Muscle layer of colon (tissue), 2 donors: Measurements from ENCODE around the gene OSBPL9.
A peak's percentile ranks its signal among the peaks of the same experiment; 100 is the strongest.

Experiments
- H3K27ac ChIP-seq: one replicate; pipeline ENCODE4 v1.7.0; 2013; ENCODE audit warnings: low read depth, mild to moderate bottlenecking, low read length, moderate library complexity
- H3K27me3 ChIP-seq, 2 donors: one replicate each; pipeline ENCODE4 v1.7.0; 2013; ENCODE audit warnings: low read length in 2 of 2, mild to moderate bottlenecking in 2 of 2; ENCODE audit not compliant: insufficient read depth in 2 of 2, control insufficient read depth in 1 of 2
- H3K36me3 ChIP-seq: one replicate; pipeline ENCODE4 v1.7.0; 2013; ENCODE audit warnings: mild to moderate bottlenecking, low read length; ENCODE audit not compliant: insufficient read depth
- H3K4me1 ChIP-seq: one replicate; pipeline ENCODE4 v1.7.0; 2013; ENCODE audit warnings: mild to moderate bottlenecking, low read length; ENCODE audit not compliant: insufficient read depth
- H3K4me3 ChIP-seq, 2 donors: one replicate each; pipeline ENCODE4 v1.7.0; 2013; ENCODE audit warnings: low read length in 2 of 2, low read depth in 1 of 2, mild to moderate bottlenecking in 1 of 2, moderate library complexity in 1 of 2
- H3K9ac ChIP-seq: one replicate; pipeline ENCODE4 v1.7.0; 2013; ENCODE audit warnings: low read length
- H3K9me3 ChIP-seq: one replicate; pipeline ENCODE4 v1.7.0; 2013; ENCODE audit warnings: mild to moderate bottlenecking, low read length
- donor health status: abdominal sarcoma.
- donor health status: Adenocarcinoma of cecum.

Gene OSBPL9

DNA sequence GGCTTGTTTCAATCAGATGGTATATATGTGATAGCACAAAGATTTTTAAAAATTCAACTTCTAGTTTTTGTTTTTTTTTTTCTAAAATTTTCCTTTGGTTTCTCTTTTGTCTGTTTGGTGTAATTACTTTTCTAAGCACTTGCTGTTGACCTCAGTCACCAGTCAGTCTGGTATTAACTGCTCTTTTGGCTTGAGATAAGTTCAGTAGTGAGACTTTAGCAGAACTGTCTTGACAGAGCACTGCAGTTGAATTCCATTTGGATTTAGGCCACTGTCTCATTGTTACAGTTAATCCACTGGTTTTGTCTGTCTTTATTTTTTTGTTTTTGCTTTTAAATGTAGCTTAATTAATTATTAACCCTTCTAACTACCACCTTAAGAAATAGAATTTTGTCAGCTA lies 36.2 kb downstream of the OSBPL9 start:
- H3K9ac ChIP-seq = no peak overlapping the region
- H3K36me3 ChIP-seq = no peaks in the 10 kb centered on the region
- H3K9me3 ChIP-seq = no peaks in the 10 kb centered on the region
- H3K27me3 ChIP-seq = no peaks in the 10 kb centered on the region
- H3K4me1 ChIP-seq = peaks cover 10% of the 10 kb centered on the region
- H3K4me3 ChIP-seq = no peak overlapping the region
- H3K27ac ChIP-seq = no peak overlapping the region

- Histone ChIP-seq H3K36me3 (no peaks in the 10 kb centered on the region), H3K4me3 (no peak overlapping the region), H3K27me3 (no peaks in the 10 kb centered on the region), H3K4me1 (peaks cover 6% of the 10 kb centered on the region), H3K9ac (no peak overlapping the region), H3K27ac (no peak overlapping the region), H3K9me3 (no peaks in the 10 kb centered on the region)
Observed at GRCh38 chr1:51654000-51654399, 37.1 kb downstream of the OSBPL9 start.

GRCh38 chr1:51656374-51656773 lies 39.5 kb downstream of the OSBPL9 start:
- H3K4me3 ChIP-seq = no peak overlapping the region
- no peak overlapping the region for H3K27ac ChIP-seq
- no peak overlapping the region for H3K9ac ChIP-seq
- peaks cover 20% of the 10 kb centered on the region for H3K4me1 ChIP-seq
- no peaks in the 10 kb centered on the region for H3K36me3 ChIP-seq
- no peaks in the 10 kb centered on the region for H3K27me3 ChIP-seq
- H3K9me3 ChIP-seq = no peaks in the 10 kb centered on the region

DNA sequence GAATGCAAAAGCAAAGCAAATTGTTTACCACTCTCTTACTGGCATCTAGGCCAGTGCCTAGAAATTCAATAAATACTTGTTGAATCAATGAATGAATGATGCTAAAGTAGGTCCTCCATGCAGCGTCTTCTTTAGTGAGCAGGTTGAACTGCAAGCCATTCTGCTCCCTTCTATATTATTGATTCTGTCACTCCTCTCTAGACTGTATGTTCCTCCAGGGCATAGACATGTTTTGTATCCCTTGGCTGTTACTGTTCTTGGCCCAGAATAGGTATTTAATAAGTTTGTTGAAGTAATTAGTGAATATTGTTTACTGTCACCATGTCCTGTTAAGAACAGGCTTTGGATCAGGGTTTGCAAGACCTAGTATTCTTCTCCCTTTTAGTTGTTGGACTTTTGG lies 43.7 kb downstream of the OSBPL9 start:
- no peaks in the 10 kb centered on the region for H3K9me3 ChIP-seq
- H3K27me3 ChIP-seq = no peaks in the 10 kb centered on the region
- H3K27ac ChIP-seq = peak overlapping the region; percentile 63
- peaks cover 28% of the 10 kb centered on the region for H3K4me1 ChIP-seq
- H3K36me3 ChIP-seq = no peaks in the 10 kb centered on the region
- no peak overlapping the region for H3K4me3 ChIP-seq
- no peak overlapping the region for H3K9ac ChIP-seq

DNA sequence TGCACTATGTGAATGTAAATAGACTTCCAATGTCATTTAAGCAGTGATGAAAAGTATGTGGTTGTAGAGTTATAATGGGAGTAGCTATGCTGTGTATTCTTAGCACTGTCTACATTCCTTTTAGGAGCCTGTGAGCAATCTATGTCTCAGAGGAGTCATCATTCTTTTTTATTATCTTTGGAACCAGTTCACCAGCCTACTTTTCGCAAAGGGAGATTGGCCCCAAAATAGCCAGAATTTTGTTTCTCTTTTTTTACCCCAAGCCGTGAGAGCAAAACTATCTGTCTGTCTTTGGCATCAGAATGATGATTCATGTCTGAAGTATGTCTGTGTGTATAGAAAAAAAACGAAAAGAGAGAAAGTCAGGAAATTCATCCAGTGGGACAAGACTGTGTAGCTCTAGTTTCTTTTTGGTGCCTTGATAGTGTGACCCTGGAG lies 44.2 kb downstream of the OSBPL9 start:
- no peaks in the 10 kb centered on the region for H3K9me3 ChIP-seq
- H3K4me3 ChIP-seq = peak overlapping the region in 1 of 2 donors; percentile 3
- H3K27ac ChIP-seq = no peak overlapping the region
- no peak overlapping the region for H3K9ac ChIP-seq
- peaks cover 28% of the 10 kb centered on the region for H3K4me1 ChIP-seq
- H3K36me3 ChIP-seq = no peaks in the 10 kb centered on the region
- no peaks in the 10 kb centered on the region for H3K27me3 ChIP-seq

GRCh38 chr1:51663105-51663504 lies 46.2 kb downstream of the OSBPL9 start:
- no peaks in the 10 kb centered on the region for H3K9me3 ChIP-seq
- no peak overlapping the region for H3K4me3 ChIP-seq
- no peak overlapping the region for H3K27ac ChIP-seq
- no peak overlapping the region for H3K9ac ChIP-seq
- H3K27me3 ChIP-seq = no peaks in the 10 kb centered on the region
- no peaks in the 10 kb centered on the region for H3K36me3 ChIP-seq
- H3K4me1 ChIP-seq = peaks cover 34% of the 10 kb centered on the region

DNA sequence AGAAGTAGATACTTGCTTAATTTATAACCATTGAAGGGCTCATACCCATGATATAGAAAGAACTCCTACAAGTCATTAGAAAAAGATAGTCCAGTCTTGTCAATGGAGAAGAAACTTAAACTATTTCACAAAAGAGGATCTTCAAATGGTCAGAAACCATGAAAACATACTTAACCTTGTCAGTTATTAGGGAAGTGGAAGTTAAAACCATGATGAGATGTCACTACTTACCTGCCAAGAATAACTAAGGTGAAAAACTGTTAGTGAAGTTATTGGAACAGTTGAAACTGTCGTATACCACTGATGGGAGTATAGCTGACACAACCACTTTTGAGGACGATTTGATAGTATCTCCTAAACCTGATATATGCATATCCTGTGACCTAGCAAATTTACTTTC lies 46.8 kb downstream of the OSBPL9 start:
- Histone ChIP-seq H3K27me3 (no peaks in the 10 kb centered on the region), H3K4me1 (peaks cover 35% of the 10 kb centered on the region), H3K9ac (no peak overlapping the region), H3K9me3 (no peaks in the 10 kb centered on the region), H3K4me3 (no peak overlapping the region), H3K36me3 (no peaks in the 10 kb centered on the region), H3K27ac (no peak overlapping the region)

GRCh38 chr1:51664421-51665240 lies 47.7 kb downstream of the OSBPL9 start:
- Histone ChIP-seq H3K36me3 (no peaks in the 10 kb centered on the region), H3K9me3 (no peaks in the 10 kb centered on the region), H3K27ac (no peak overlapping the region), H3K9ac (no peak overlapping the region), H3K4me3 (no peak overlapping the region), H3K4me1 (peaks cover 45% of the 10 kb centered on the region), H3K27me3 (no peaks in the 10 kb centered on the region)

- H3K4me3 ChIP-seq = no peak overlapping the region
- no peak overlapping the region for H3K27ac ChIP-seq
- no peaks in the 10 kb centered on the region for H3K36me3 ChIP-seq
- no peaks in the 10 kb centered on the region for H3K9me3 ChIP-seq
- H3K4me1 ChIP-seq = peaks cover 43% of the 10 kb centered on the region
- H3K9ac ChIP-seq = no peak overlapping the region
- H3K27me3 ChIP-seq = no peaks in the 10 kb centered on the region
Observed at GRCh38 chr1:51666478-51666877, 49.6 kb downstream of the OSBPL9 start.

GRCh38 chr1:51667561-51667960 lies 50.7 kb downstream of the OSBPL9 start:
- Histone ChIP-seq H3K36me3 (no peaks in the 10 kb centered on the region), H3K27ac (no peak overlapping the region), H3K9me3 (no peaks in the 10 kb centered on the region), H3K4me3 (no peak overlapping the region), H3K27me3 (no peaks in the 10 kb centered on the region), H3K4me1 (peaks cover 37% of the 10 kb centered on the region), H3K9ac (no peak overlapping the region)

- Histone ChIP-seq H3K9me3 (no peaks in the 10 kb centered on the region), H3K36me3 (no peaks in the 10 kb centered on the region), H3K4me1 (peaks cover 31% of the 10 kb centered on the region), H3K4me3 (no peak overlapping the region), H3K27me3 (no peaks in the 10 kb centered on the region), H3K9ac (no peak overlapping the region), H3K27ac (no peak overlapping the region)
Observed at GRCh38 chr1:51669272-51669671, 52.4 kb downstream of the OSBPL9 start.

DNA sequence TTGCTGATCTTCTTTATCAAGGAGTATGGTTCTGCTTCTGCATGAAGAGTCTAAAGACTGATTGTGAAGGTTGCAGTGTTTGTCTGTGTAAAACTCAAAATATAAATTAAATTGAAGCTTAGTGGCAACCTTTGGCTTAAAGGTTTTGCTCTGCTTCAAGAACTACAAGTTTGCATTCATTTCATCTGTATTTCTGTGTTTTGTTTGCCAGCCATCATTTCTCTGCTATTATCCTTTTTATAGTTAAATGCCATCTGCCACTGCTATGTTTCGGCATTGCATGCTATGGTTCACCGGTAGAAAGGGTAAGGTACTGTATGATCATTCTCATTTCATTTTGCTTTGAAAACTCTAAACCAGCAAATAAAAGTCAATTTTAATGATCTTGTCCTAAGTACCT lies 52.9 kb downstream of the OSBPL9 start:
- H3K9ac ChIP-seq = no peak overlapping the region
- no peaks in the 10 kb centered on the region for H3K27me3 ChIP-seq
- H3K4me3 ChIP-seq = no peak overlapping the region
- H3K4me1 ChIP-seq = peaks cover 31% of the 10 kb centered on the region
- no peaks in the 10 kb centered on the region for H3K36me3 ChIP-seq
- no peak overlapping the region for H3K27ac ChIP-seq
- no peaks in the 10 kb centered on the region for H3K9me3 ChIP-seq
